Islet precursor cell (in vitro differentiated cells): ENCODE data around the gene ZFP57.
A peak's percentile ranks its signal among the peaks of the same experiment; 100 is the strongest.

Experiments used
- DNase-seq: peaks from one replicate; pipeline ENCODE4 v3.0.0-alpha.2; 2018

The ZFP57 gene

DNA sequence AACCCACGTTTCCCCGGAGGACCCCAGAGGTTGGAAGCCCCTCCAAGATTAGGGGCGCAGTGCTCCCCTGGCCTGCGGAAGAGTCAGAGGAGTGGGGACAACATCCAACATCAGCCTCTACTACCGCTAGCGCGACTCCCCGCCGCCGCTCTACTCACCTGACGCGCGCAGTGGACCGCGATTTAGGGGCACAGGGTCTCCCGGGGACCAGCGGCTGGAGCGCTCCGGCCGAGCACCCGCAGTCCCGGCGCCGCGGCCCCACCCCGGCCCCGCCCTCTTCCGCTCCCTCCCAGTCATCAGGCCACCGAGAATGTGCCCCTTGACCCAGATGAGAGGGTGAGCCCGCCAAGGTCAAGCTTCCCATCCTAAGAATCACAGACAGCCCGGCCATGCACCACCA, at the start of gene ZFP57:
TSS of gene ZFP57 (minus strand) at position 249 of the 400 bp plus-strand sequence. CDS start 4,149 bp downstream, outside the sequence.
- DNase-seq = peak; percentile 35

- no peak for DNase-seq
These were observed 49.7 kb upstream of the ZFP57 start for GRCh38 chr6:29730575-29731126.

DNA sequence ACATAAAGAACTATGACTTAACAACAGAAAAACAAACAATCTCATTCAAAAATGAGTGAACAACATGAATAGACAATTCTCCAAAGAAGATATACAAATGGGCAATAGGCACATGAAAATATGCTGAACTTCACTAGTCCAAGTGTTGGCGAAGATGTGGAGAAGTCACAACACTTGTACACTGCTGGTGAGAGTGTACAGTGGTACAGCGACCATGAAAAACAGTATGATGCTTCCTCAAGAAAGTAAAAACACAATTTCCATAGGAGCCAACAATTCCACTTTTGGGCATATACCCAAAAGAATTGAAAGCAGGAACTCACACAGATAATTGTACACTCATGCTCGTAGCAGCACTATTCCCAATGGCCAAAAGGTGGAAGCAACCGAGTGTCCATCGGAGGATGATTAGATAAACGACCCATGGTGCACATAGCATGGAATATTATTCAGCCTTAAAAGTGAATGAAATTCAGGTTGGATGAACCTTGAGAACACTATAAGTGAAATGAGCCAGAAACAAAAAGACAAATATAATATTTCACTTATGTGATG, 48.9 kb upstream of the ZFP57 start:
- no peak for DNase-seq

- no peak for DNase-seq
These were observed 47.9 kb upstream of the ZFP57 start for GRCh38 chr6:29728875-29729270.

GRCh38 chr6:29728173-29728874, 47.4 kb upstream of the ZFP57 start:
- no peak for DNase-seq

GRCh38 chr6:29727637-29728036, 46.7 kb upstream of the ZFP57 start:
- DNase-seq = no peak

DNA sequence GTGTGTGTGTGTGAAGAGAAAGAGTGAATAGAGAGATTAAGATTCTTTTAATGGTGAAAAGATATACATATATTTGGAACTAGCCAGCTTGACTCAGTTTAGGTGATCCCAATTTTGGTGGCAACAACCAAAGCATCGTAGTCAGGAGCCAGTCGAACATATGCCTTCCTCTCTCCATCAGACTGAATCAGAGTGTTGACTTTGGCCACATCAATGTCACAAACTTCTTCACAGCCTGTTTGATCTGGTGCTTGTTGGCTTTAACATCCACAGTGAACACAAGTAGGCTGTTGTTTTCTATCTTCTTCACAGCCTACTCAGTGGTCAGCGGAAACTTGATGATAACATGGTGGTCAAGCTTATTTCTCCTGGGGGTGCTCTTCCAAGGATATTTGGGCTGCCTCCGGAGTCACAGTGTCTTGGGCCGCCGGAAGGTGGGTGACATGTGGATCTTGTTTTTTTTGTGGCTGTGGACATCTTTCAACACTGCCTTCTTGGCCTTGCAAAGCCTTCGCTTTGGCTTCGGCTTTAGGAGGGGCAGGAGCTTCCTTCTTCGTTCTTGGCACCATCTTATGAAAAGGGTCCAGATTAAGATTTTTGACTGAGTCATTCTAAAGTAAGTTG, 45.7 kb upstream of the ZFP57 start:
- DNase-seq = no peak

DNA sequence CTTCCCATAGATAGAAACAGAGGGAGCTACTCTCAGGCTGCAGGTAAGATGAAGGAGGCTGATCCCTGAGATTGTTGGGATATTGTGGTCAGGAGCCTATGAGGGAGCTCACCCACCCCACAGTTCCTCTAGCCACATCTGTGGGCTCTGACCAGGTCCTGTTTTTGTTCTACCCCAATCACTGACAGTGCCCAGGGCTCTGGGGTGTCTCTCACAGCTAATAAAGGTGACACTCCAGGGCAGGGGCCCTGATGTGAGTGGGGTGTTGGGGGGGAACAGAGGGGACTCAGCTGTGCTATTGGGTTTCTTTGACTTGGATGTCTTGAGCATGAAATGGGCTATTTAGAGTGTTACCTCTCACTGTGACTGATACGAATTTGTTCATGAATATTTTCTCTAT, 45.0 kb upstream of the ZFP57 start:
- no peak for DNase-seq

GRCh38 chr6:29724937-29725869, 44.3 kb upstream of the ZFP57 start:
- DNase-seq = no peak

DNA sequence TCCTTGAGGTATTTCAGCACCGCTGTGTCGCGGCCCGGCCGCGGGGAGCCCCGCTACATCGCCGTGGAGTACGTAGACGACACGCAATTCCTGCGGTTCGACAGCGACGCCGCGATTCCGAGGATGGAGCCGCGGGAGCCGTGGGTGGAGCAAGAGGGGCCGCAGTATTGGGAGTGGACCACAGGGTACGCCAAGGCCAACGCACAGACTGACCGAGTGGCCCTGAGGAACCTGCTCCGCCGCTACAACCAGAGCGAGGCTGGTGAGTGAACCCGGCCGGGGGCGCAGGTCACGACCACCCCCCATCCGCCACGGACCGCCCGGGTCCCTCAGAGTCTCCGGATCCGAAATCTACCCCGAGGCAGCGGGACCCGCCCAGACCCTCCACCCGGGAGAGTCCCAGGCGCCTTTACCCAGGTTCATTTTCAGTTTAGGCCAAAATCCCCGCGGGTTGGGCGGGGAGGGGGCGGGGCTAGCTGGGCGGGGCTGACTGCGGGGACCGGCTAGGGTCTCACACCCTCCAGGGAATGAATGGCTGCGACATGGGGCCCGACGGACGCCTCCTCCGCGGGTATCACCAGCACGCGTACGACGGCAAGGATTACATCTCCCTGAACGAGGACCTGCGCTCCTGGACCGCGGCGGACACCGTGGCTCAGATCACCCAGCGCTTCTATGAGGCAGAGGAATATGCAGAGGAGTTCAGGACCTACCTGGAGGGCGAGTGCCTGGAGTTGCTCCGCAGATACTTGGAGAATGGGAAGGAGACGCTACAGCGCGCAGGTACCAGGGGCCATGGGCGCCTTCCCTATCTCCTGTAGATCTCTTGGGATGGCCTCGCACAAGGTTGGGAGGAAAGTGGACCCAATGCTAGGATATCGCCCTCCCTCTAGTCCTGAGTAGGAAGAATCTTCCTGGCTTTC, 43.0 kb upstream of the ZFP57 start:
- DNase-seq = peak; percentile 67

DNA sequence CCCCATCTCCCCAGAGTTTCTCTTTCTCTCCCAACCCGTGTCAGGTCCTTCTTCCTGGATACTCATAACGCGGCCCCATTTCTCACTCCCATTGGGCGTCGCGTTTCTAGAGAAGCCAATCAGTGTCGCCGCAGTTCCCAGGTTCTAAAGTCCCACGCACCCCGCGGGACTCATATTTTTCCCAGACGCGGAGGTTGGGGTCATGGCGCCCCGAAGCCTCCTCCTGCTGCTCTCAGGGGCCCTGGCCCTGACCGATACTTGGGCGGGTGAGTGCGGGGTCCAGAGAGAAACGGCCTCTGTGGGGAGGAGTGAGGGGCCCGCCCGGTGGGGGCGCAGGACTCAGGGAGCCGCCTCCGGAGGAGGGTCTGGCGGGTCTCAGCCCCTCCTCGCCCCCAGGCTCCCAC, 42.3 kb upstream of the ZFP57 start, which contains the start of gene HLA-F:
TSS of gene HLA-F (plus strand) at position 173 of the 404 bp plus-strand sequence. CDS start at position 203, 30 bp downstream.
- peak; percentile 78 for DNase-seq

GRCh38 chr6:29720863-29721262, 39.9 kb upstream of the ZFP57 start:
- no peak for DNase-seq

- no peak for DNase-seq
These were observed 29.5 kb upstream of the ZFP57 start for GRCh38 chr6:29710281-29710941.

DNA sequence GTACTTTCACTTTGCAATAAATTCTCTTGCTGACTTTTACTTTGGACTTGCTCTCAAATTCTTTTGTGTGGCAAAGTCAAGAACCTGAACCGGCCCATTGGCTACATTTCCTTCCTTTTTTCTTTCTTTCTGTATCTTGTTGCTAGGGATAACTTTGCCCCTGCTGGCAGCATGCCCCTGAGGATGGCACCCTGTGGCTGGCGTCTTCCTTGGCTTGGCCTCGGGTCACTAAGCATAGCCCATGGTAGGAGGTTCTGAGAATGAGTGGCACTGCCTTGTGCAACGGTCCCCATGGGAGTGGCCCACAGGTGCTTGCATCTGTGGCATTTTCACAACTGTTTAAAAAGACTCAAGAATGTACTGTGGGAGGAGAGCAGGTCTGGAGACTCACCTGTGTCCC, 28.2 kb upstream of the ZFP57 start:
- no peak for DNase-seq

DNA sequence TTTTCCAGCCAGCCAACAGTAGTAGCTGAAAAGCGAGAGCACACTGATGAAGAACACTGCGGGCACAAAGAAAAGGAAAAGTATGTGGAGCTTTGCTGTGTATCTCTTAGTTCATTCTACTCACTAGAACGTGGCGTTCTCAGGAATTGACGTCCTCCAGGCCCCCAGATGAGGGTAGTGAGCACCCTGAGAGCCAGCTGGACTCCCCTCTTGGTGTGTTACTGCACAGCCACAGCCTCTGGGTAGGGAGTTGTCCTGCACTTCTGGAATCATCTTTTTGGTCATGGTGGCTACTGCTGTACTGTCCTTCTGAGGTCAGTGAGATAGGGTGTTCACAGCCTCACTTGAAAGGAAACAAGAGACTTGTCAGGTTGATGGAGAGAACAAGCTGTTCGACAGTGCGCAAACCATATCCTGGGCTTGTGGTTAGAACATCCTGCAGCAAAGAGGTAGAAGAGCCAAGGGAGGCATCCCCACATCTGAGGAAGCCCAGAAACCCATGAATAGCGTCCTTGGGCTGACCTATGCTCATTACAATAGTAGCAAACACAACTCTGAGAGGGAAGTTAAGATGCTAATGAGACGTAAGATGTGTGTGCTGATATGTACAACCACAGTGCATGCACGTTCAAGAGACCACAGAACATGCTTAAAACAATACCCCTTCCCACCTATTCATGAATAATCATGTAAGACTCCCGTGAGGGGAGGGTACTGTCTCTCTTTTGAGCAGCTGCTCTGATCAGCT, 27.7 kb upstream of the ZFP57 start:
- no peak for DNase-seq

GRCh38 chr6:29705389-29706231, 24.7 kb upstream of the ZFP57 start:
- peak; percentile 65 for DNase-seq

GRCh38 chr6:29702519-29703103, 21.7 kb upstream of the ZFP57 start:
- DNase-seq = peak; percentile 86

- peak; percentile 66 for DNase-seq
These were observed 15.5 kb upstream of the ZFP57 start for GRCh38 chr6:29696147-29697125.
